GM18498 (cell line): ENCODE measurements around the gene TINCR.

Experiments used
- ATAC-seq: cut with Tn5 transposase; IDR thresholded peaks from one replicate; pipeline ENCODE4 v1.9.1; 2021; ENCODE audit warnings: mild to moderate bottlenecking, moderate library complexity; ENCODE audit not compliant: unreplicated experiment

Gene TINCR

DNA sequence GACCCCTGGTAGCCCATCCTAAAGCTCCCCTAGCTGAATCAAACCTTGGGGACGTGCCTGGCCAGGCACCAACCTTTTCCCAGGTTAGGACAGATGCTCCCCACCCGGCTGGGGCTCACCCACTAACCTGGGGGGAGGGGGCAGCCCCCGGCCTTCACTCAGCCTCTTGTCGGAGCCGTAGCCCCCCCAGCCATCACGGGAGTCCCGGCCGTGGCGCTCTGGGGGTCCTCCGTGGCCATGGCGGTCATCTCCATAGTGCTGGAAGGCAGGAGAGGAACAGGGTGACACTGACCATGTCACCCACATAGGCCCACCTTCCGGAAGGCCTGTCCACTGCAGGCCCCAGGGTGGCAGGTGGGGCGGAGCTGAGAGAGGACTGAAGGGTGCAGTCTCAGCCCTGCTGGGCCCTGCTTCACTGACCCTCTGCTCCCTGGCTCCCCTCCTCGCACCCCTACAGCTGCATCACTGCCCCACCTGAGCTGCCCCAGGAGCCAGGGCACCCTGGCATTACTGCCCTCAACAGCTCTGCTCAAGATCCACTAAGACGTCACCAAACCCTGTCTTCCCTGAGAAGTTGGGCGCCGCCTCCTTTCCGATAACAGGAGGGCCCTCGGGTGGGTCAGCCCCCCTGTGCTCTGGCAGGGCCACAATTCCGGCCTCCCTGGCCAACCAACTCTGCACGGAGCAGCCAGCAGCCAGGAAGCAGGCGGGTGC is 22.6 kb upstream of the TINCR start:
- ATAC-seq = no peak

DNA sequence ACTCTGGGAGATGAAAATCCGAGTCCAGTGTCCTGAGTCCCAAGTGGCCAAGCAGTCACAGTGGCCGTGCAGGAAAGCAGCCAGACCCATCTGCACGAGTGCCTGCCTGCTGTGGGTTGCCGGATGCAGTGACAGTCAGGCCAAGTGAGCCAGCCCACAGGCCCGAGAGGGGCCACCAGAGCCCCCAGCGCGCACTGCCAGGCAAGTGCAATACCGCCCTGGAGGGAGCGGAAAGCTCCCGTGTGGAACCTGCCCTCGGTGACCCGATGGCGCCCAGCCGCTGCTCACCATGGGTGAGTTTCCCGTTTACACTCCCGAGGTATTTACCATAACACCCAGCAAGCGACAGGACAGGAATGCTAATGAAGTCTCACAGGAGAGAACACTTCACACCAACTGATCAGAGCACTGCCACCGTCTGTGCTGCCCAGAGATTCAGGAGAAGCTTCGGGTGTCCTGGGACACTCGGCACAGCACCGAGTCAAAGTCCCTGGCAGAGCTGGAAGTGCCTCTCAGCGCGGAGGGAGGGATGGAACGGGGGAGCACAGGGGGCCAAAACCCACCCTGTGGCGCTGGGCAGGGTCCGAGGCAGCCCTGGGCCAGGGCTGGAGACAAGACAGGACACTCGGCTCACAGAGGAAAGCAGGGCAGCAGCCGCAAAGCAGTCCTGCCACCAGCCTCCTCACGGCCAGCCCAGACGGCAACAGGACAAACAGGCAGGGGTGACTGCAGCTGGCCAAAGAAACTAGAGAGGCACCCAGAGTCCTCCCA is 21.3 kb upstream of the TINCR start:
- ATAC-seq = no peak

DNA sequence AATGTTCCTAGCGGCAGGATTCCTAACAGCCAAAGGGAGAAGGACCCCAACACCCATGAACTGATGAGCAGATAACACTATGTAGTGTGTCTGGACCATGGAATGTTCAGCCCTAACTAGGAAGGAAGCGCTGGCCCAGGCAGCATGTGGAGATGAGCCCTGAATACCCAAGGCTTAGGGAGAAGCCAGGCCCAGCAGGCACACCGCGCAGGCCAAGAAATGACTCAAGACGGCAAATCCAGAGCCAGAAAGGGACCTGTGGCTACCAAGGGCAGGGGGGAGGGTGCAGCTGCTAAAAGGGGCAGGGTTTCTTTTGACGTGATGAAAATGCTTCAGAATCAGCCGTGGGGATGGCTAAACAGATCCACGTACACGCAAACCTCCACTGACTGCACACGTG is 20.7 kb upstream of the TINCR start:
- no peak for ATAC-seq

GRCh38 chr19:5587661-5588060 is 19.9 kb upstream of the TINCR start:
- no peak for ATAC-seq

DNA sequence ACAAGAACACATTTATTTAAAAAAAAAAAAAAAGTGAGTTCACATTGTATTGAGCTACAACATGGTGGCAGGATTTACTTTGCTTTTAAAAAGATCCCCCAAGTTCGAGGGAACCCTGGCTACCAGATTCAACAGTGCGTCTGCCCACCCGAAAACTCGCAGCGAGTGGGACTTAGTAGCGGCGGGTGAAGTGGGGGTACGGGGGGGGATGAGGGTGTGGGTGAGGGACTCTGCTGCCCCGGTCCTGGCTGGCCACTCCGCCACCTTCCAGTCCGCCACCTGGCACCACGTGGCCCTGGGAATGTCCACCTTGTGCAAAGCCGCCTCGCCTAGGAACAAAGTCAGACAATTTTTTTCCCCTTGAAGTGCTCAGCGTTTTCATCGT is 19.3 kb upstream of the TINCR start:
- no peak for ATAC-seq

DNA sequence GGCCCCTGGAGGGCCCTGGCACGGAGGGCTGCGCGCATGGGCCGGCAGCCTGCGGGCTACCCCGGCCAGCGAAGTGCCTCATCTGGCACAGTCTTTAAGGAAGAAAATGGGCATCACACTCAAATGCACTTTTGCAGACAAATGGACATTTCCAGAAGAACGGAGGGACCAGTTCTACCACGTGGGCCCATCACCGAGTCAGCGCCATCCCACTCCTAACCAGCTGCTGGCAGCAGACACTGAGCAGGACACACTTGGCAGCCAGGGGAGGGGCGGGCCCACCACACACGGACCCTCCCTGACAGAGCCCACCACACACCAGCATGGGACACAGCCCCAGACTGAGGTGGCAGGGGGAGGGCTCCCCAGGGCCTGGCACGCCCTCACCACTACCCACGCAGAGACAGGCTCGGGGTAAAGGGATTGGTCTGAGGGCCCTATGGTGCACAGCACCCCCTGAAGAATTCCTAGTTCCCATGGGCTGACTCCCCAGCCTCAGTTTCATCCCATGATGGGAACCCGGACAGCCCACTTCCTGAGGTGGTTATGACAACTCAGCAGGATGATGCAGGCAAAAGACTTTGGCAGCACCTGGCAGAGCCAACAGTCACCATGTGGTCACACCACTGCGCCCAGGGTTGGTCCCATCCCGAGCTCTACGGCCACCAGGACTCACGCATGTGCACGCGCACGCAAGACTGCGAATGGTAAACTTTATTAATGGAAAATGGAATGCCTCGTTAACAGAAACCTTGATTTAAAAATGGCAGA is 18.7 kb upstream of the TINCR start:
- no peak for ATAC-seq

GRCh38 chr19:5585461-5586299 is 17.9 kb upstream of the TINCR start:
- no peak for ATAC-seq

DNA sequence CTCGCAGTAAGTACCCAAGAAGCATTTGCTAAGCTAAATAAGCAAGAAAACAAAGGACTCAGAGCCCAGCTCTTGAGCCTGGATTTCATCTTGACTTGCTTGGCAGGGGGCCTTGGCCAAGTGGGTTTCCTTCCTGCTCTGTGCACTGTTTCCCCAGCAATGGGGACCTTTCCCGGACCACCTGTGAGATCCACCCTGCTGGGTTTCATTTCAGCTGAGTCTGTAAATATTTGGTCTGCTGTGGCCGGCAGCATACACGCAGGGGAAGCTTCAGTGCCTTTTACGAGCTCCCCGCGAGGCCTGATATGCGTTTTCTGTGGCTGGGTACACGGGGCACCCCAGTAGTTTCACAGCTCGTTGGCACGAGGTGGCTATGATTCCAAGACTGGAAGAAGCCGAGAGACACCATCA is 12.4 kb upstream of the TINCR start:
- no peak for ATAC-seq

DNA sequence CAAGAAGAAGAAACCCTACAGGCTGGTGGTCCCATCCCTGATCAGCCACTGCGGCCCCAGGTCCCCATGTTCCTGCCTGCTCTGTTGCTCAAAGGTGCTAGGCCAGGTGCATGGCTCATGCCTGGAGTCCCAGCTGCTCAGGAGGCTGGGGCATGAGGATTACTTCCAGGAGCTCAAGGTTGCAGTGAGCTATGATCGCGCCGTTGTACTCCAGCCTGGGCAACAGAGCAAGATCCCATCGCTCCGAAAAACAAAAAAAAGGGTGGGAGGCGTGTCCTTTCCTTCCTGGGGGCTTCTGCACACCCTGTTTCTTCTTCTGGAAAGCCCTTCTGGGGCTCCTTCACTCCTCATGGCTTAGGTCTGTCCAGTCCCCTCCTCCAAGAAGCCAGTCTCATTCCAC is 11.9 kb upstream of the TINCR start:
- ATAC-seq = no peak

- ATAC-seq = no peak
Measured at GRCh38 chr19:5579286-5579685, 11.5 kb upstream of the TINCR start.

- no peak for ATAC-seq
Measured at GRCh38 chr19:5578097-5578846, 10.5 kb upstream of the TINCR start.

DNA sequence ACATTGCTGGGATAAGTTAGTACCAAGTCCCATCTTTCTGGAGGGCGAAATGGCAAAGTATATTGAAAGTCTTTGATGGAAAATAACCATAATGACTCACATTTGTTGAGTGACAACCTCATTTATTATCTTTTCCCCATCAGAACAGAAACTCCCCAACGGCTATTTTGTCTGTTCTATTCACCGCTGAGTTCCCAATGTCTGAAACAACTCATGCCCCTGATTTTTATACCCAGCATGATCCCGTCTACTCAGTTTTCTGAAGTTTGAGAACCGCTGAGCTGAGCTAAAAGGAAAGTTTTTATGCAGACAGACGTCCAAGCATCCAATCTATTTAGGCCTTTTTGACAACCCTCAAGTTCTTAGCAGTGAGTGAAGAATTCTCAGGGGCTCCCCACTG is 7.8 kb upstream of the TINCR start:
- no peak for ATAC-seq

GRCh38 chr19:5572556-5573286 is 5.0 kb upstream of the TINCR start:
- no peak for ATAC-seq

DNA sequence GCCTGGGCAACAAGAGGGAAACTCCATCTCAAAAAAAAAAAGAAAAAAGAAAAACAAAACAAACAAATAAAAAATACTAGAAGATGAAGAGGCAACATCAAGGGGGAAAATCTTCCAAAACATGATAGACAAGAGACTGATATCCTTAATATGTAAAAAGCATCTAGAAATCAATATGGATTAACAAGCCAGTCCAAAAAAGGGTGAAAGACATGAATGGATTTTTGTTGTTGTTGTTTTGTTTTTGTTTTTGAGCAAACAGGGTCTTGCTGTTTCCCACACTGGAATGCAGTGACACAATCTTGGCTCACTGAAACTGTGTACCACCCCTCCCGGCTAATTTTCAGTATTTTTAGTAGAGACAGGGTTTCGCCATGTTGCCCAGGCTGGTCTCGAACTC is 4.0 kb upstream of the TINCR start:
- ATAC-seq = no peak

DNA sequence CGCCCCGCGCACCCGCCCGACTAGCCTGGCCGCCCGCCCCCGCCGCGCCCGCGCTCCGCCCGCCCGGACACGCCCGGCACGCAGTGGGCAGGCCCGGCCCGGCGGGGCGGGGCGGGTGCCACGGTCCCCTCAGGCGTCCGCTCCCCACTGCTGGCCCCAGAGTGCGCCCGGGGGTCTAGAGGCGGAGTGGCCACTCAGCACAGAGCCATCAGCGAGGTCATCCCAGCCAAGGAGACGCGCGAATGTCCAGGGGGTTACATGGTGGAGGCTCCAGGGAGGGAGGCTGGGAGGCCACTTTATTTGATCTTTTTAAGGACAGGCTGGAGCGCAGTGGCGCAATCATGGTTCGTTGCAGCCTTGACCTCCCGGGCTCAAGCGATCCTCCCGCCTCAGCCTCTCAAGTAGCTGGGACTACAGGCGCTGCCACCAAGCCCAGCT is 236 bp upstream of the TINCR start:
- no peak for ATAC-seq

DNA sequence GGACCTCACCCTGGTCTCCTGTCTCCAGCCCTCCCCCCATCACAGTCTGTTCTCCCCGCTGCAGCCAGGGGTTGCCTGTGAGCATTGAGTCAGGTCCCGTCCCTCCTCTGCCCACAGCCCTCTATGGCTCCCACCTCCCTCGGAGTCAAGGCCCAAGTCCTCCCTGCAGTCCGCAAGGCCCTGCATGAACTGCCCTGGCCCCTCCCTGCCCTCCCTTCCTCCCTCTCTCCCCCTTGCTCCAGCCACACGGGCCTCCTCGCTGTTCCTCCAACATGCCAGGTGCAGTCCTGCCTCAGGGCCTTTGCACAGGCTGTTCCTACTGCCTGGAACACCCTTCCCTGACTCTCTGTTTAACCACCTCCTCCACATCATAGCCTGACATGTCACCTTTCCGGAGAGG is 2.8 kb downstream of the TINCR start:
- no peak for ATAC-seq

DNA sequence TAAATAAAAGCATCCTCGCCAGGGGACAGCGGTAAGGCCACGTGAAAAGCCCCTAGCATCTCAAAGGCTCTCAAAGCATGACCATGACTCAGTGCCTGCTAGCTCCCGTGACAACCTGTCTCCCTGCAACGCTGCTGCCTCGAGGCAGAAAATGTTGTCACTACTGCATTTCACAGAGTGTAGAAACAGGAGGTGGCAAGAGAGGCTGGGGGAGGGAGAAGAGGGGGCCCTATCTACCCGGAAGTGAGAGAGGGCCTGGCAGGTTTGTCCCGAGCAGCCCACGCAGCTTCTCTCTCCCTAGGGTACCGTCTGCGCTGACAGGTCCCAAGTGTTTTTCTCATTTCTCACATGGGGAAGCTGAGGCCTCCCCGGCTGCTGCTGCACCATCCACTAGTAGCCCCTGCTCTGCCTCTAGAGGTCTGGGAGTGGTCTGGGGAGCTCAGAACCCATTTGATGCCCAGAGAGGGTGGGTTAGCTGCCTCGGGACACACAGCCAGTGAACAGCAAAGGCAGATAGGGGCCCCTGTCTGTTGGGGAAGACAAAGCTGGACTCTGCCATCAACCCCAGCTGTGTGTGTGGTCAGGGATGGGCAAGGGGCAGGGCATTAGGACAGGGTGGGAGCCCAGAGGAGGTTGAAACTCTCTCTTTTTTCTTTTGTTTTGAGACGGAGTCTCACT is 3.7 kb downstream of the TINCR start:
- ATAC-seq = no peak

- ATAC-seq = no peak
Measured at GRCh38 chr19:5563008-5563431, 4.7 kb downstream of the TINCR start.

- ATAC-seq = no peak
Measured at GRCh38 chr19:5562280-5562679, 5.5 kb downstream of the TINCR start.
